Cardiac septum (tissue), 1 donor: ENCODE results near the gene HEBP2. TPM values are rescaled to one million over a fixed set of nuclear protein-coding genes. Genes with fewer than 3 reads are reported as not detected.
"Not testable (repeated sequence)": the region's sequence is repeated elsewhere in the genome, so short reads cannot be mapped to it uniquely, and the experiment has no call there.

Experiments used
- DNase-seq: peaks from one replicate; pipeline ENCODE4 v3.0.0-alpha.2; 2020; ENCODE audit warnings: low spot score
- intact Hi-C: fragments of 100-400 bp; cut with DNase I; formaldehyde crosslinking; loops from one replicate; pipeline ENCODE4 v1.14.0; 2022
- total RNA-seq: library from RNA; stranded (reverse); fragmentation: NEBNext Ultra II Directional; extraction: Animal tissue kit (Norgen Biotek cat#: 25700); gene quantifications from one replicate; pipeline ENCODE4 v1.2.1, GENCODE V29; 2021
- donor health status: DM: no; HTN: no; CAD: no.

Gene HEBP2
- total RNA-seq, 1 donor from 2014 or later: 98.9 TPM

DNA sequence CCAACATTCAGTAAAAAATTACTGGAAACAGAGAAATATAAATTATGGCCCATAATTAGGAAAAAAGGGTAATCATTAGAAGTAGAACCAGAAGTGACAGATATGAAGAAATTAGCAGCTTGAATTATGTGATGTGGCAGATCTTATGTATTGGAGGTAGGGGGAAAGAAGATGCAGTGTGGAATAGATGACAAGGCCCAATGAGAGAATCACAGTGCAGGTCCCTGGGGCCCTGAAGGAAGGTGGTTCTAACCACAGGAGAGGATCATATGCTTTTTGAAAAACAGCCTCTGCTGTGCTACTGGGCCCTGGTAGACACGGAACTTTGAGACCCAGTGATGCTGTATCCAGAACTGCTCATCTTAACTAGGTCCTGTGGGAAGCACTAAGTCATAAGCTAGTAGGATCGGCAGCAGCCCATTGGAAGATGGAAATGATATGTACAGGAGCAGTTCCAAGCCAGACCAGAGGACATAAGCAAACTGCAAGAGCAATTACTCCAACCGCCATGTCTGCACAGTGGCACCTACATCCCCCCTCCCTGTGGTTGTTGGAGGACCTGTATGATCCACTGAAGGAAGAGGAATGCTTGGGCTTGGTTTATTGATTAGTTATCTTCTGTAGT, 14.2 kb downstream of the HEBP2 start:
- no peak for DNase-seq
- intact Hi-C loops: no loop called here

- intact Hi-C loops: no loop called here
- no peak for DNase-seq
These were observed 15.7 kb downstream of the HEBP2 start for GRCh38 chr6:138419766-138420165.

DNA sequence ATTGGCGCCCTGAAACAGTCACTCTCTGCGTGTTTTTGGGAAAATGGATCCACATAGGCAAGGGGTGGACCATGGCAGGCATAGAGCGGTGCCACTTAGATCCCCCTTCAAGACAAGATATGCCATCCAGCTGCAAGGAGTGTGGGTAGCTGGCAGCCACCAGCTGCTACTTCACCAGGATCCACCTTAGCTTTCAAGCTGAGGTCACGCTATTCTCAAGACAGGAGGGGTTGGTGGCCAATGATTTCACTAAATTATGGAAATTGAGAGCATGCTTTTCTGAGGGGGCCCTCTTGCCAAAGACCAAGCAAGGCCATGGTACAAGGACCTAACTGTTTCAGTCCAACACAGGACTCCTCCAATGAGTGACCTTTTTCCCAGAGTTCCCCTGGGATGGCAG, 16.3 kb downstream of the HEBP2 start:
- DNase-seq: no peak
- intact Hi-C loops: no loop called here

DNA sequence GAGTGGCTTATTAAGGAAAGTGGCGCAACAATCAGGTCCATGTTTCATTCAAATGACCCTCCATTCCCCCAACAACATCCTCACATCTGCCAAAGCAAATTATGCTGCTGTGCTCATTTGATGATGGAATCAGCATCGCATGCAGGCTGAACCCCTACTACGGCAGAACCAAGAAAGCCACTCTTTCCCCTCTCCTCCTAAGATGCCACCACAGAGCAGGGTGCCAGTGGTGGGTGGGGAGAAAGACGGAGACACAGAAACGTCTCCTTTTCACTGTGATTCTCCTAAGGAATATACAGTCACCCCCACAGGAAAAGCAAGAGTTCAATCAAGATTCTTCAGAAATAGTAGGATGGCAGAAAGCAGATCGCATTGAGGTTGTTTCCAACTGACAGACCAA, 17.1 kb downstream of the HEBP2 start:
- no peak for DNase-seq

DNA sequence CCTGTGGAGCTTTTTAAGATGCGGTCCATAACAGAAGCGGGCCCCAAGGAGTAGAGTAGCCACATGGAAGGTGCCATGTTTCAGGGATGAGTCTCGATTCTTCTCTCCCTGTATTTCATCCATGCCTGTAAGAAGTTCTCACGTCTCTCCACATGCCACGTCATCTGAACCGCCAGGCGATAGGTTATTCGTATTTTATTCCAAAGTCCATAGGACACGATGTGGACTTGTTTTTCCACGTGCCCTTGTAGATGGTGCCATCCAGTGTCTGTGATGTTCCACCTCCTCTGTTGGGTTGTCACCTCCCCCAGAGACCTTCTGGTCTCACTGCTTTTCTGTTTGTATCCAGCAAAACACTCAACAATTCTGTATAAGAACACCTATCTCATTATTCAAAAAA, 17.6 kb downstream of the HEBP2 start:
- no peak for DNase-seq
- intact Hi-C loops: no loop called here

More for the DNA sequence above, 17.1 kb downstream of the HEBP2 start:
- intact Hi-C loops: no loop called here

- intact Hi-C loops: no loop called here
- no peak for DNase-seq
These were observed 18.8 kb downstream of the HEBP2 start for GRCh38 chr6:138422861-138423260.

- intact Hi-C loops: no loop called here
- no peak for DNase-seq
These were observed 20.2 kb downstream of the HEBP2 start for GRCh38 chr6:138424004-138424904.

- intact Hi-C loops: loop anchor here (5.0 kb wide), 2 partner anchors 147 to 342 kb away; no protein-coding TSS in a partner anchor
- not testable (repeated sequence) for DNase-seq
These were observed 21.2 kb downstream of the HEBP2 start for GRCh38 chr6:138425256-138425655.

DNA sequence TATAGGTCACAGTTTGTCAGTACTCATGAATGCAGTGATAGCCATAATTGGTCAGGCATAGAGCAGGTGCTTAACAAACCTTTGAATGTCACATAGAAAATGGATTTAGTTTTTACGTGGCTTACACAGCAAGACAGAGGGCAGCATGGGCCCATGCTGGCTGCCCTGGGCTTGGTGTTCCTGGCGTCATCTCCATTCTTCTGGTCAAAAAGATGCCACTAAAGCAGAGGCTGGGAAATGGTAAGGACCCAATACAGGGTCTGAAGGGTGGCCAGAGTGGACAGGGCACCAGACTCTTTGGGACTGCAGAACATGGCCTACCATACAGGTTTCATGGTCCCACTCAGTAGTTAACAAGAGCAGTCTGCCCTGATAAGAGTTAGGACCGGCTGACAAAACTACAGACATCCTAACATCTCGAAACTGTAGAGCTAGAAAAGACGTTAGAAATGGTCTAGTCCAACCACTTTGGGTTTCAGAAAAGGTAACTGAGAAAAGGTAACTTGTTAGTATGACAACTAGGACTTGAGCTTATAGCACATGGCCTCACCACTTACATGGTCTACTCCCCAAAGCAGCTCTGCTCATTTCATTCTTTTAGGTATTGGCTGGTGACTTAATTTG, 22.6 kb downstream of the HEBP2 start:
- intact Hi-C loops: loop anchor here (5.0 kb wide), 2 partner anchors 146 to 341 kb away; no protein-coding TSS in a partner anchor
- DNase-seq: no peak

GRCh38 chr6:138427701-138428100, 23.7 kb downstream of the HEBP2 start:
- no peak for DNase-seq
- intact Hi-C loops: loop anchor here (2.0 to 5.0 kb wide), 4 partner anchors 81 to 340 kb away; no protein-coding TSS in a partner anchor

- DNase-seq: no peak
- intact Hi-C loops: loop anchor here (2.0 to 5.0 kb wide), 4 partner anchors 80 to 338 kb away; no protein-coding TSS in a partner anchor
These were observed 25.0 kb downstream of the HEBP2 start for GRCh38 chr6:138428944-138429598.

- intact Hi-C loops: loop anchor here (2.0 to 5.0 kb wide), 4 partner anchors 79 to 338 kb away; no protein-coding TSS in a partner anchor
- DNase-seq: no peak
These were observed 25.7 kb downstream of the HEBP2 start for GRCh38 chr6:138429761-138430160.

DNA sequence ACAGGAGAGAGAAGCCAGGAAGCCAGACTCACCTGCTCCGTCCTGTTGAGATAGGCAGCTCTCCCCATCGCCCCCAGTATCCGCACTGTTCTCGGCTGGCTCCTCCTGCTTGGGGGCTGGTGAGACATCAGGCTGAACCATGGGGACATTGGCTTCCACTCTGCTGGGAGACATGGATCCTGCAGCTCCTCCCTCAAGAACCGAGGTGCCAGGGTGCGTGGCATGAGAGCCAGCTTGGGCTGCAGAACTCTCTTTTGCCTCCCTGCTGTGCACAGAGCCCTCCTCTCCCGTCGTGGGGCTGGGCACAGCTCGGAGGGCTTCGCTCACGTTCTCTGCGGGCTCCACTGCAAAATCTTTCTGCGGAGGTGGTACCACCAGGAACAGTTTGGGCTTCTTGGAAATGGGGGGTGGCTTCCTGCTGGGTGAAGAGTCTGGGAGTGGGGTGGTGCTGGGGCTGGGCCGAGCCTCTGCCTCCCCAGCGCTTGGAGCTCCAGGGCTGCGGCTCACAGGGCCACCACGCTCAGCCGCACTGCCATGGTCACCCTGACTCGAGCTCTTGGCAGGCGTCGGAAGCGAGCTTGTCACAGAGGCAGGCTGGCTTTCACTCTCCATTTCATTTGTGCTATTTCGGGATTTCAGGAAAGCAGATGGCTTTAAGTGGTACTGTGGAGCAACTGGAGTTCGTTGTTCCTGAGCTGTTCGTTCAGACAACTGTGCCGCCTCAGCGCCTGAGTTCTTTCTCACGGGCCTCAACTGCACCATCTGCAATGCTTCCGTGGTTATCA, 26.5 kb downstream of the HEBP2 start:
- intact Hi-C loops: no loop called here
- DNase-seq: no peak

DNA sequence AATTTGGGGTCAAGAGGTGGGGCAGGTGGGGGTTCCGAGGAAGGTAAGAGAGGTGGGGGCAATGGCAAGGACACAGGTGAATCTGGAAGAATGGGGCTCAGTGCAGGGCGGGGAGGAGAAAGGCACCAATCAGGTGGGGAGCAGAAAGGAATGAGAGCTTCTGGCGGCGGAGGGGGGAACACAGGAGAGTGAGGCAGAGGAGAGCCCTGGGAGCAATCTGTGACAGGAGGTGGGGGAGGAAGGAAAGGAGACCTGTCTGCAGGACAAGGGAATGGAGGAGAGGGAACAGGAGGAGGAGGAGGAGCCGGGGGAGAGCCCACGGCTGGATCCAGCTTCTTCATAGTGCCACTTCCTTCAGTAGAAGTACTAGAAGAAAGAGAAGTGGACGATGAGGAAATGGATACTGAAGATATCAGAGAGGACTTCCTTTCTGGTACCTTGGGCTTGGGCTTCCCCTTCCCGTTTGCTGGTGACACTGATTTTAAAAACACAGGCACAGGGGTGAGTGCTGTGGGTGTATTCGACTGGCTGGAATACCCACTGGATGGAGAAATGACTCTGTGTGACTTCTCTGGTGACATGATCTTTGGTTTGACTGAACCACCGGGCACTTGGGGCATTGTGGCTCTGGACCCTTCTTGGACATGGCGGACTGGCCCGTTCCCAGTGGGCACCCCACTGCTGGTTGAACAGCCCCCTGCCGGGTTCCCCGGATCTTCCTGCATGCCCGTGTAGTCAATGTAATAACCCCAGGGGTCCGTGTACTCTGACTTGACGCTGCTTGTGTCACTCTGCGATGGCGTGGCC, 27.4 kb downstream of the HEBP2 start:
- no peak for DNase-seq
- intact Hi-C loops: no loop called here

DNA sequence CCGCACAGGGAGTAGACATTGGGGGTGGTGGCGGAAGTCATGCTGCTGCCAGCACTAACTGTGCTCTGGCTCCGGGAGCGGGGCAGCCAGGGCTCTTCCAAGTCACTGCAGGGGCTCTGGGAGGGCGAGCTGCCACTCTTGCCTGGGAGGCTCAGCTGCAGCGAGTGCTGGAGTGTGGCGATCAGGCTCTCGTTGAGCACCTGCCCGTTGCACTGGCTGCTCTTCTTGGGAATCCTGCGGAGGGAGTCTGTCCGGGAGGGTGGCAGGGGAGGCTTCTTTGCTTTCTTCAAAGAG, 28.0 kb downstream of the HEBP2 start:
- no peak for DNase-seq
- intact Hi-C loops: no loop called here

- DNase-seq: no peak
These were observed 30.1 kb downstream of the HEBP2 start for GRCh38 chr6:138434096-138434495.

GRCh38 chr6:138434925-138435324, 30.9 kb downstream of the HEBP2 start:
- intact Hi-C loops: no loop called here
- no peak for DNase-seq

More at GRCh38 chr6:138434096-138434495, 30.1 kb downstream of the HEBP2 start:
- intact Hi-C loops: no loop called here

DNA sequence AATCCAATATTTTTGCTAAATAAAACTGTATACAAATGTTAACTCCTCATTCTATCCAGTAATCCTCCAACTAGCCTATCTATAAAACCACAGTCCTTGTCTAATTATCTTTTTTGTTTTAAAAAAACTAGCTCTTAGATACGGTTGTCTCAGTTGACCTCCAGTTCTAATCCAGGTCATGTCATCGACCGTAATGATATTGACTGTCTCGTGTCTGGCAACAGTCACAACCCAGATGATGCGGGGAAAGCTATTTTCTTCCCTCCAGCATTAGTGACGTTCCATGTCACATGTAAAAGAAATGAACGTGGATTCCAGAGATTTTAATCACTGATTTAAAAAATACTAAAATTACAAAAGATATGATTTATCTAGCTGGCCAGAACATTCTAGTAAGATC, 35.5 kb downstream of the HEBP2 start:
- intact Hi-C loops: no loop called here
- DNase-seq: no peak
